NCI-H1417 (cell line): ENCODE measurements around the gene SLC36A1.
"Not testable (repeated sequence)": the region's sequence is repeated elsewhere in the genome, so short reads cannot be mapped to it uniquely, and the experiment has no call there.

Source experiments
- DNase-seq, 3 experiments: peaks; one replicate each; lab custom pipeline; 2025; lab: John Stamatoyannopoulos, UW

Gene SLC36A1

GRCh38 chr5:151447174-151448037 is at the start of gene SLC36A1:
SLC36A1 (plus strand) TSS chr5:151447603; CDS start chr5:151458793, 11,190 bp downstream.
- peak; percentile 84 to 97 (median 93) for DNase-seq

GRCh38 chr5:151405334-151406160 is 41.9 kb upstream of the SLC36A1 start:
- DNase-seq, result no peak

GRCh38 chr5:151406322-151406947 is 41.0 kb upstream of the SLC36A1 start:
- no peak for DNase-seq

GRCh38 chr5:151408591-151409230 is 38.7 kb upstream of the SLC36A1 start:
- no peak for DNase-seq

- DNase-seq, result peak in 1 of 3 experiments; percentile 82
These were observed 33.6 kb upstream of the SLC36A1 start for GRCh38 chr5:151413800-151414199.

GRCh38 chr5:151414536-151414935 is 32.9 kb upstream of the SLC36A1 start:
- no peak for DNase-seq

- no peak for DNase-seq
These were observed 29.7 kb upstream of the SLC36A1 start for GRCh38 chr5:151417712-151418111.

- no peak for DNase-seq
These were observed 27.3 kb upstream of the SLC36A1 start for GRCh38 chr5:151420127-151420526.

- no peak for DNase-seq
These were observed 22.4 kb upstream of the SLC36A1 start for GRCh38 chr5:151424892-151425523.

GRCh38 chr5:151426347-151426746 is 21.1 kb upstream of the SLC36A1 start:
- not testable (repeated sequence) for DNase-seq

GRCh38 chr5:151427258-151427657 is 20.1 kb upstream of the SLC36A1 start:
- DNase-seq, result peak in 1 of 3 experiments; percentile 48

GRCh38 chr5:151430731-151431130 is 16.7 kb upstream of the SLC36A1 start:
- DNase-seq, result no peak

GRCh38 chr5:151431666-151432065 is 15.7 kb upstream of the SLC36A1 start:
- no peak for DNase-seq

- no peak for DNase-seq
These were observed 15.2 kb upstream of the SLC36A1 start for GRCh38 chr5:151432210-151432609.

GRCh38 chr5:151434570-151435237 is 12.7 kb upstream of the SLC36A1 start:
- DNase-seq, result no peak

- peak; percentile 41 to 71 (median 64) for DNase-seq
These were observed 909 bp downstream of the SLC36A1 start for GRCh38 chr5:151448038-151448985.

GRCh38 chr5:151449297-151449696 is 1.9 kb downstream of the SLC36A1 start:
- DNase-seq, result no peak

GRCh38 chr5:151449839-151450238 is 2.4 kb downstream of the SLC36A1 start:
- DNase-seq, result no peak

- DNase-seq, result no peak
These were observed 3.2 kb downstream of the SLC36A1 start for GRCh38 chr5:151450605-151451004.
